Activated naive CD8-positive, alpha-beta T cell treated with anti-CD3 and anti-CD28 coated beads, Interleukin-2, amount 50 U/mL, for 24 hours (primary cell): ENCODE measurements around the gene ALX4.

Experiments
- ATAC-seq: fragments of 150-1000 bp; cut with Tn5 transposase; one replicate; pipeline ENCODE4 v1.10.0; 2021
- DNase-seq: peaks from one replicate; pipeline ENCODE4 v3.0.0; 2021
- H3K27ac Mint-ChIP-seq: one replicate; pipeline ENCODE4 v1.8.0; 2021; ENCODE audit warnings: mild to moderate bottlenecking, mixed read lengths
- H3K27me3 Mint-ChIP-seq: one replicate; pipeline ENCODE4 v1.8.0; 2021; ENCODE audit warnings: mixed read lengths
- H3K36me3 Mint-ChIP-seq: one replicate; pipeline ENCODE4 v1.8.0; 2021; ENCODE audit warnings: low read depth, mixed read lengths
- H3K4me1 Mint-ChIP-seq: one replicate; pipeline ENCODE4 v1.8.0; 2021; ENCODE audit warnings: mixed read lengths
- H3K4me3 Mint-ChIP-seq: one replicate; pipeline ENCODE4 v1.8.0; 2021; ENCODE audit warnings: mild to moderate bottlenecking, moderate library complexity, mixed read lengths
- H3K9me3 Mint-ChIP-seq: one replicate; pipeline ENCODE4 v1.8.0; 2021; ENCODE audit warnings: mixed read lengths

Gene ALX4

GRCh38 chr11:44327730-44328129 lies 17.8 kb upstream of the ALX4 start:
- Mint-ChIP-seq H3K4me1 (peaks cover 2% of the 10 kb centered on the region), H3K4me3 (no peak overlapping the region), H3K36me3 (no peaks in the 10 kb centered on the region), H3K27ac (no peak overlapping the region), H3K27me3 (peaks cover 55% of the 10 kb centered on the region), H3K9me3 (no peaks in the 10 kb centered on the region)
- ATAC-seq (no peak), DNase-seq (no peak)

GRCh38 chr11:44326615-44327475 lies 16.9 kb upstream of the ALX4 start:
- no peak for ATAC-seq
- no peak overlapping the region for H3K27ac Mint-ChIP-seq
- H3K4me1 Mint-ChIP-seq: peaks cover 2% of the 10 kb centered on the region
- H3K36me3 Mint-ChIP-seq: no peaks in the 10 kb centered on the region
- peaks cover 57% of the 10 kb centered on the region for H3K27me3 Mint-ChIP-seq
- H3K4me3 Mint-ChIP-seq: no peak overlapping the region
- DNase-seq: no peak
- H3K9me3 Mint-ChIP-seq: no peaks in the 10 kb centered on the region

- no peak for DNase-seq
- Mint-ChIP-seq H3K4me1 (peaks cover 2% of the 10 kb centered on the region), H3K9me3 (no peaks in the 10 kb centered on the region), H3K27ac (no peak overlapping the region), H3K36me3 (no peaks in the 10 kb centered on the region), H3K27me3 (peaks cover 64% of the 10 kb centered on the region), H3K4me3 (no peak overlapping the region)
- no peak for ATAC-seq
These were observed 15.8 kb upstream of the ALX4 start for GRCh38 chr11:44325698-44326097.

- Mint-ChIP-seq H3K36me3 (no peaks in the 10 kb centered on the region), H3K27me3 (peaks cover 70% of the 10 kb centered on the region), H3K4me3 (no peak overlapping the region), H3K9me3 (no peaks in the 10 kb centered on the region), H3K27ac (no peak overlapping the region), H3K4me1 (peaks cover 2% of the 10 kb centered on the region)
- ATAC-seq: no peak
- no peak for DNase-seq
These were observed 15.0 kb upstream of the ALX4 start for GRCh38 chr11:44324749-44325525.

GRCh38 chr11:44324222-44324621 lies 14.3 kb upstream of the ALX4 start:
- H3K9me3 Mint-ChIP-seq: no peaks in the 10 kb centered on the region
- peaks cover 76% of the 10 kb centered on the region for H3K27me3 Mint-ChIP-seq
- ATAC-seq: no peak
- no peak overlapping the region for H3K4me3 Mint-ChIP-seq
- H3K36me3 Mint-ChIP-seq: no peaks in the 10 kb centered on the region
- DNase-seq: no peak
- H3K4me1 Mint-ChIP-seq: peaks cover 2% of the 10 kb centered on the region
- no peak overlapping the region for H3K27ac Mint-ChIP-seq

GRCh38 chr11:44322243-44322642 lies 12.3 kb upstream of the ALX4 start:
- Mint-ChIP-seq H3K27ac (no peak overlapping the region), H3K27me3 (peaks cover 80% of the 10 kb centered on the region), H3K4me3 (no peak overlapping the region), H3K36me3 (no peaks in the 10 kb centered on the region), H3K4me1 (peaks cover 2% of the 10 kb centered on the region), H3K9me3 (no peaks in the 10 kb centered on the region)
- ATAC-seq: no peak
- no peak for DNase-seq

- no peaks in the 10 kb centered on the region for H3K36me3 Mint-ChIP-seq
- no peak for DNase-seq
- peaks cover 78% of the 10 kb centered on the region for H3K27me3 Mint-ChIP-seq
- H3K9me3 Mint-ChIP-seq: no peaks in the 10 kb centered on the region
- no peak overlapping the region for H3K27ac Mint-ChIP-seq
- no peak overlapping the region for H3K4me3 Mint-ChIP-seq
- ATAC-seq: no peak
- peaks cover 2% of the 10 kb centered on the region for H3K4me1 Mint-ChIP-seq
These were observed 11.1 kb upstream of the ALX4 start for GRCh38 chr11:44321059-44321458.

- Mint-ChIP-seq H3K4me3 (no peak overlapping the region), H3K4me1 (peaks cover 5% of the 10 kb centered on the region), H3K27me3 (peaks cover 80% of the 10 kb centered on the region), H3K27ac (no peak overlapping the region), H3K9me3 (no peaks in the 10 kb centered on the region), H3K36me3 (no peaks in the 10 kb centered on the region)
- DNase-seq (no peak), ATAC-seq (no peak)
These were observed 10.5 kb upstream of the ALX4 start for GRCh38 chr11:44320289-44320973.

DNA sequence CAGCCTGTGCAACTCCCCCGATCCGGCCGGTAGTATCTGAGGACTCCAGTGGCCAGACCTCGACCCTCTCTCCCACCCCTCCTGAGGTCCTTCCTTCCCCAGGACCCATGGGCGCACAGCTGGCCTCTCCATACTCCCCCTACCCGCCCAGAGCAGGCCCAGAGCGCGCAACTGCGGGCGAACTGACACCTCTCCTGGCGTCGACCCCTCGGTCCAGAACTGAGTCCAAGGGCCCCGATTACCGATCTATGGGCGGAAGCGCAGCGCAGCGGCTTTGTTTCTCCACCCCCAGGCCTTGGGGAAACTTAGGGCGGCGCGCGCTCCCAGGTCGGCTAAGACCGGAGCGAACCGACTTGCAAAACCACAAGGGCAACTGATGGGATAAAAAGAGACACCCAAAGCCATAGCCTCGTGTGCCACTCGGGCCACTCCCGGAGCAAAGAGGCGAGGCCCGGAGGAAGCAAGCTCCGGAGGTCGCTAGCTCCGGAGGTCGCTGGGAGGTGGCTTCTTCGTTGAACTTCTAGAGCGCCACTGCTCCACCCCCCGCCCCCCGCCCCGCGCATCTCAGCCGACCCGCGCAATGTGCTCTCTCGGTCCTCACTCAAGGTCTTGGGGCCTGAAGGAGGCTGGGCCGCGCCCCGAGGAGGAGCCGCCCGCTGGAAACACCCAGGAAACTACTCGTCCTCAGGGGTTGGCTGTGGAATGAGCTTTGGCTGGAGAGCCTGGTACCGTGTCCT lies 9.8 kb upstream of the ALX4 start:
- no peak overlapping the region for H3K4me3 Mint-ChIP-seq
- ATAC-seq (no peak), DNase-seq (no peak)
- peaks cover 5% of the 10 kb centered on the region for H3K4me1 Mint-ChIP-seq
- H3K27me3 Mint-ChIP-seq: peaks cover 87% of the 10 kb centered on the region
- no peaks in the 10 kb centered on the region for H3K36me3 Mint-ChIP-seq
- no peaks in the 10 kb centered on the region for H3K9me3 Mint-ChIP-seq
- no peak overlapping the region for H3K27ac Mint-ChIP-seq

GRCh38 chr11:44319170-44319551 lies 9.2 kb upstream of the ALX4 start:
- Mint-ChIP-seq H3K4me3 (no peak overlapping the region), H3K36me3 (no peaks in the 10 kb centered on the region), H3K27me3 (peaks cover 89% of the 10 kb centered on the region), H3K4me1 (peaks cover 5% of the 10 kb centered on the region), H3K27ac (no peak overlapping the region), H3K9me3 (no peaks in the 10 kb centered on the region)
- DNase-seq (no peak), ATAC-seq (no peak)

DNA sequence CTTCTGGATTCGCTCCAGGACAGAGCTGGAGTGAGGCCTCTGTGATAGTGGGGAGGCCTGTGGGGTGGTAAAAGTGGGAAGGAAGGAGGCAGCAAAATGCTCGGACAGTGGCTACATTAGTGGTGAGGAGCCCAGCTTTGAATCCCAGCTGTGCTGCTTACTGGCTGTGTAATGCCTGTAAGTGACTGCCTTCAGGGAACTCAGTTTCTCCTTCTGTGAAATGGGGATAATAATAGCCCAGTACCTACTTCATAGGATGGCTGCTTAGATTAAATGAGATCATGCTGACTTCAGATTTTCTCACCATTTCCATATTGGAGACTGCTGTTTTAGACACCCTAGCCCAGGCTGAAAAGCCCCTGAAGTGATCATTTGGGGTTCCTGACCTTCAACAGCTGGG lies 8.4 kb upstream of the ALX4 start:
- Mint-ChIP-seq H3K4me3 (no peak overlapping the region), H3K4me1 (peaks cover 5% of the 10 kb centered on the region), H3K27me3 (peaks cover 89% of the 10 kb centered on the region), H3K9me3 (no peaks in the 10 kb centered on the region), H3K27ac (no peak overlapping the region), H3K36me3 (no peaks in the 10 kb centered on the region)
- no peak for DNase-seq
- no peak for ATAC-seq

GRCh38 chr11:44316659-44317240 lies 6.8 kb upstream of the ALX4 start:
- ATAC-seq (no peak), DNase-seq (no peak)
- no peaks in the 10 kb centered on the region for H3K9me3 Mint-ChIP-seq
- H3K36me3 Mint-ChIP-seq: no peaks in the 10 kb centered on the region
- H3K27me3 Mint-ChIP-seq: peaks cover 91% of the 10 kb centered on the region
- peaks cover 3% of the 10 kb centered on the region for H3K4me1 Mint-ChIP-seq
- no peak overlapping the region for H3K27ac Mint-ChIP-seq
- H3K4me3 Mint-ChIP-seq: peak overlapping the region; percentile 40

GRCh38 chr11:44315947-44316658 lies 6.2 kb upstream of the ALX4 start:
- ATAC-seq (no peak), DNase-seq (no peak)
- peaks cover 3% of the 10 kb centered on the region for H3K4me1 Mint-ChIP-seq
- H3K9me3 Mint-ChIP-seq: no peaks in the 10 kb centered on the region
- H3K4me3 Mint-ChIP-seq: no peak overlapping the region
- H3K36me3 Mint-ChIP-seq: no peaks in the 10 kb centered on the region
- no peak overlapping the region for H3K27ac Mint-ChIP-seq
- peaks cover 91% of the 10 kb centered on the region for H3K27me3 Mint-ChIP-seq
